ENCODE data around the gene ANKRD11.

ANKRD11 gene

DNA sequence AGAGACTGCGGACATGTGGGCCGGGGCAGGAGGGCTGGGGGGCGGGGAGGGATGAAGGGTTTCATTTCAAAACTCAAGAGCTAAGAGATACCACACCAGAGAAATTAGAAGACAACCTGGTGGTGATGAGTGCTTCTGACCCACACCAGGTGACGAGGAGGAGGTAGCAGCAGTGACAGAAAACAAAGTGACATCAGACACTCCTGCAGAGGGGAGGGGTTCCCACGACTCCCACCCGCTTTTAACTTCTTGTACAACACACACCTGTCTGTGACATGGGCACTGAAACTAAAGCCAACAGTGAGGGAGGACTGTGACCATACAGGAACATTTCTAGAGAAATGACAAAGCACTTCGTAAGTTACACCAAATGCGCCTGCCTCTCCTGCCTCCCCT is 112.9 kb downstream of the ANKRD11 start:
- TF ChIP-seq, protein P1, sequence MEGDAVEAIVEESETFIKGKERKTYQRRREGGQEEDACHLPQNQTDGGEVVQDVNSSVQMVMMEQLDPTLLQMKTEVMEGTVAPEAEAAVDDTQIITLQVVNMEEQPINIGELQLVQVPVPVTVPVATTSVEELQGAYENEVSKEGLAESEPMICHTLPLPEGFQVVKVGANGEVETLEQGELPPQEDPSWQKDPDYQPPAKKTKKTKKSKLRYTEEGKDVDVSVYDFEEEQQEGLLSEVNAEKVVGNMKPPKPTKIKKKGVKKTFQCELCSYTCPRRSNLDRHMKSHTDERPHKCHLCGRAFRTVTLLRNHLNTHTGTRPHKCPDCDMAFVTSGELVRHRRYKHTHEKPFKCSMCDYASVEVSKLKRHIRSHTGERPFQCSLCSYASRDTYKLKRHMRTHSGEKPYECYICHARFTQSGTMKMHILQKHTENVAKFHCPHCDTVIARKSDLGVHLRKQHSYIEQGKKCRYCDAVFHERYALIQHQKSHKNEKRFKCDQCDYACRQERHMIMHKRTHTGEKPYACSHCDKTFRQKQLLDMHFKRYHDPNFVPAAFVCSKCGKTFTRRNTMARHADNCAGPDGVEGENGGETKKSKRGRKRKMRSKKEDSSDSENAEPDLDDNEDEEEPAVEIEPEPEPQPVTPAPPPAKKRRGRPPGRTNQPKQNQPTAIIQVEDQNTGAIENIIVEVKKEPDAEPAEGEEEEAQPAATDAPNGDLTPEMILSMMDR (IDR thresholded peaks at IDR 0.05; ENCODE audit: borderline replicate concordance, insufficient read depth, low read depth, low read length) = no peak

DNA sequence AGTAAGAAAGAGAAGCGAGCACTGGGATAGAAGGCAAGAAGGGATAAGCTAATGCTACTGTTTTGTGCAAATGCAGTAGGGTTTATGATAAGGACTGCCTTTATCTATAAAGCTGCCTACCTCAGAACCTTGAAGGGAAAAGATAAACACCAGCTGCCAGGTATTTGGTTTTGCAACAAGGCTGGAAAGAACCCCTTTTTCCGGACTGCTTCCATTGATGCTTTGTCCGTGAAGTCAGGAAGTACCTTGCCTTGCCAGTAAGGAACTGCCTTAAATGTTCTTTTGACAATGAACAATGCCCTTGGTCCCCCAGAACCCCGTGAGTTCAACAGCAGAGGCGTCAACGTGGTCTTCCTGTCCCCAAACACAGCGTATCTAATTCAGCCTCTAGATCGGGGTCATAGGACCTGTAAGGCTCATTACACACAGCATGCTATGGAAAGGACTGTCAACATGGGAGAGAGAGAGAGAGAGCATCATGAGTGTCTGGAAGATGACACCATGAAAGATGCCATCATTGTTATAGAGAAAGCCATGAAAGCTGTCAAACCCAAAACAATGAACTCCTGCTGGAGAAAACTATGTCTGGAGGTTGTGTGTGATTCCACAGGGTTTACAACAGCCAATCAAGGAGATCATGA is 113.4 kb downstream of the ANKRD11 start:
- TF ChIP-seq, protein P1 (IDR thresholded peaks at IDR 0.05; ENCODE audit: borderline replicate concordance, insufficient read depth, low read depth, low read length) = no peak

More for the DNA sequence above, 112.9 kb downstream of the ANKRD11 start:
- H3K4me3 ChIP-seq (ENCODE audit: low read depth, low read length) = no peak overlapping the region

DNA sequence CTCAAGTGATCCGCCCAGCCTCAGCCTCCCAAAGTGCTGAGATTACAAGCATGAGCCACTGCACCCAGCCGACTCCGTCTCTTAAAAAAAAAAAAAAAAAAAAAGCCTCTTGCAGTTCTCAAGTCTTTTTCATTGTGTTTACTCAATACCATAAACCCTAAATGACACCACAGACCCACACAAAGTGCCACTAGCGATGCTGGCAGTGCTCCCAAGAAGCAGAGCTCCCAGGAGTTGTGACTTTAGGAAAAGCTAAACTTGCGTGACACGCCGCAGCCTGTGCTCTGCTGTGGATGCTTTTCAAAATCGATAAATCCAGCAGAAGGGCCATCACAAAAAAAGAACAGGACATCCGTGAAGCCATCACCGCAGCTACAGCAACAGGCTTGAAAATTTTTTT is 114.7 kb downstream of the ANKRD11 start:
- TF ChIP-seq, protein P1 (IDR thresholded peaks at IDR 0.05; ENCODE audit: borderline replicate concordance, insufficient read depth, low read depth, low read length) = no peak

More for the DNA sequence above, 113.4 kb downstream of the ANKRD11 start:
- no peak overlapping the region for H3K4me3 ChIP-seq (ENCODE audit: low read depth, low read length)

DNA sequence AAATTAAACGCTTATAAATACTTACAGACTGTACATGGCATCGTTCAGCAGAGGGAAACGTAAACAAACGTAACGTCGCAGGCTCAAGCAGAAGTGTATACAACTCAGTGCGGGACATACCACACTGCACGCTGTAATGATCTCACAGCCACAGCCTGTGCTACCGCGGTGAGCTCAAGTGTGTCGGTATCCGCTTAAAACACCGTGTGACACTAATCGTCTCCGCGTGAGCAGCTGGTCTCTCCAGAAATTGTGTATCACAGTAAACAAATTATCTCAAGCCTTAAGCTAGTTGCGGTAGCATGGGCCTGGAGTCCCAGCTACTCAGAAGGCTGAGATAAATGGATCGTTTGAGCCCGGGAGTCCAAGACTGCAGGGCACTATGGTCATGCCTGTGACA is 115.3 kb downstream of the ANKRD11 start:
- no peak overlapping the region for H3K4me3 ChIP-seq (ENCODE audit: low read depth, low read length)

More for the DNA sequence above, 114.7 kb downstream of the ANKRD11 start:
- H3K4me3 ChIP-seq (ENCODE audit: low read depth, low read length) = no peak overlapping the region

DNA sequence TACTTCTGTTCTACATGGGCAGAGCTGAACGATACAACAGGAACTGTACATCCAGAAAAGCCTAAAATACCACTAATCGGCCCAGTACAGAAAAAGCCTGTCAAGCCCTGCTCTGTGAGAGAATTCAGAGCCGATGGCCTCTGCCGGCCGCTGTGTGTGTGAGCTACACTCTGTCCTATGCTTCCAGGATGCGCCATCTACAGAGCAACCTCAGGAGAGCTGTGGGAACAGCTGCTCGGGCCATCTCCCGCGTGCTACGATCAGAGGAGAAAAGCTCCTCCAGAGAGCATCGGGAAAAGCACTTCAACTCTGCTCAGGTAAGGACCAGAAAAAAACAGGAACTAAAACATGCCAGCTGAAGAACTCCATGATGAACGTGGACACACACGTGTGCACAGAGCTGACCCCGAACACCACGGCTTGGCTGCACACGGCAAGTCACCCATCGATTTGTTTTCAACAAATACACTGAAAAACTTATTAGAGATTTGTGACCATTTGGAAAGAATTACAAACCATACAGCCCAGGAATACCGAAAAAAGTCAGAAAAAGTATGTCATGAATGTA is 115.9 kb downstream of the ANKRD11 start:
- TF ChIP-seq, protein P1 (IDR thresholded peaks at IDR 0.05; ENCODE audit: borderline replicate concordance, insufficient read depth, low read depth, low read length) = no peak
- no peak overlapping the region for H3K4me3 ChIP-seq (ENCODE audit: low read depth, low read length)

More for the DNA sequence above, 115.3 kb downstream of the ANKRD11 start:
- TF ChIP-seq, protein P1 (IDR thresholded peaks at IDR 0.05; ENCODE audit: borderline replicate concordance, insufficient read depth, low read depth, low read length) = no peak

DNA sequence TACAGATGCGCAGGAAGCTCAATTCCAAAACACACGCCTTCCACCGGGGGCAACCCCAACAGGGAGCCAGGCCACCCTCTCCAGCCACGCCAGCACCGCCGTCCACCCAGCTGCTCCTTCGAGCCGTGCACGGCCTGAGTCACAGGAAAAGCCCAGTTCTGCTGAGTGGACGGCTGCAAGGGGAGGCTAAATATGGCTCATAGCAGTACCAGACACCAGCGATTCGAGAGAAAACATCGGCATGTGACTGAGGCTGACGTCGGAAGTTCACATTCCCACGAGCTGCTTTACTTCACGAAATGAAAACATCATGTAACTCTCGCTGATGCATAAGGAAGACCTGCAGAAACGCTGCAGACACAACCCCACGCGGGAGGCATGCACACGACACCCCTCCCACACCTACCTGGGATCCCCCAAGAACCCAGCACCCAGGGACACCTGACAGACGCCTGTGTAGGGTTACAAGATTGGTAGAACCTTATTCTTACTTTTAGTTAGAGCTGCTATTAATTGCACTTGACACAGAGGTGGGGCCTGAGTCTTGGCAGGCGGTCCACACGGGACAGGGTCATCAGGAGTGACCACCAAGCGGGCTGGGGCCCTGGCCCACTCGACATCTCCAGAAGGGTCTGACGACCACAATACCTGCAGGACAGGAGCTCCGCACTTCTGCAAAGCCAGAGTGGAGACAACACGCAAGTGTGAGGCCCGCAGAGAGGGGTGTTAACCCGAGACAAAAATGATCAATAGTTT is 116.8 kb downstream of the ANKRD11 start:
- H3K4me3 ChIP-seq (ENCODE audit: low read depth, low read length) = no peak overlapping the region
- TF ChIP-seq, protein P1 (IDR thresholded peaks at IDR 0.05; ENCODE audit: borderline replicate concordance, insufficient read depth, low read depth, low read length) = no peak
